HG03460 (cell line): ENCODE results near the gene PCDHA8.
"Not testable (repeated sequence)": the region's sequence is repeated elsewhere in the genome, so short reads cannot be mapped to it uniquely, and the experiment has no call there.

Experiments used
- ATAC-seq: cut with Tn5 transposase; IDR thresholded peaks from one replicate; pipeline ENCODE4 v1.9.1; 2021; ENCODE audit not compliant: unreplicated experiment

Gene PCDHA8

DNA sequence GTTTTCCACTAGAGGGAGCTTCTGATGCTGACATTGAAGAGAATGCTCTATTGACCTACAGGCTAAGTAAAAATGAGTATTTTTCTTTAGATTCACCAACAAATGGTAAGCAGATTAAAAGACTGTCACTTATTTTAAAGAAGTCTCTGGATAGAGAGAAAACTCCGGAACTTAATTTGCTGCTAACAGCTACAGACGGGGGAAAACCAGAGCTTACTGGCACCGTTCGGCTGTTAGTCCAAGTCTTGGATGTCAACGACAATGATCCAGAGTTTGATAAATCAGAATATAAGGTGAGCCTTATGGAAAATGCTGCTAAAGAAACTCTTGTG lies 28.5 kb downstream of the PCDHA8 start:
- ATAC-seq: no peak

DNA sequence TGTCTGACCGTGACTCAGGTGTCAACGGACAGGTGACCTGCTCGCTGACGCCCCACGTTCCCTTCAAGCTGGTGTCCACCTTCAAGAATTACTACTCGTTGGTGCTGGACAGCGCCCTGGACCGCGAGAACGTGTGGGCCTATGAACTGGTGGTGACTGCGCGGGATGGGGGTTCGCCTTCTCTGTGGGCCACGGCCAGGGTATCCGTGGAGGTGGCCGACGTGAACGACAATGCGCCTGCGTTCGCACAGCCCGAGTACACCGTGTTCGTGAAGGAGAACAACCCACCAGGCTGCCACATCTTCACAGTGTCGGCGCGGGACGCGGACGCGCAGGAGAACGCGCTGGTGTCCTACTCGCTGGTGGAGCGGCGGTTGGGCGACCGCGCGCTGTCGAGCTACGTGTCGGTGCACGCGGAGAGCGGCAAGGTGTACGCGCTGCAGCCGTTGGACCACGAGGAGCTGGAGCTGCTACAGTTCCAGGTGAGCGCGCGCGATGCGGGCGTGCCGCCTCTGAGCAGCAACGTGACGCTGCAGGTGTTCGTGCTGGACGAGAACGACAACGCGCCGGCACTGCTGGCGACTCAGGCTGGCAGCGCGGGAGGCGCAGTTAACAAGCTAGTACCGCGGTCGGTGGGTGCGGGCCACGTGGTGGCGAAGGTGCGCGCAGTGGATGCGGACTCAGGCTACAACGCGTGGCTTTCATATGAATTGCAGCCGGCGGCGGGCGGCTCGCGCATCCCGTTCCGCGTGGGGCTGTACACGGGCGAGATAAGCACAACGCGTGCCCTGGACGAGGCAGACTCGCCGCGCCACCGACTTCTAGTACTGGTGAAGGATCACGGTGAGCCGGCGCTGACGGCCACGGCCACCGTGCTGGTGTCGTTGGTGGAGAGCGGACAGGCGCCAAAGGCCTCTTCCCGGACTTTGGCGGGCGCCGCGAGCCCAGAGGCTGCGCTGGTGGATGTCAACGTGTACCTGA lies 29.5 kb downstream of the PCDHA8 start:
- no peak for ATAC-seq

DNA sequence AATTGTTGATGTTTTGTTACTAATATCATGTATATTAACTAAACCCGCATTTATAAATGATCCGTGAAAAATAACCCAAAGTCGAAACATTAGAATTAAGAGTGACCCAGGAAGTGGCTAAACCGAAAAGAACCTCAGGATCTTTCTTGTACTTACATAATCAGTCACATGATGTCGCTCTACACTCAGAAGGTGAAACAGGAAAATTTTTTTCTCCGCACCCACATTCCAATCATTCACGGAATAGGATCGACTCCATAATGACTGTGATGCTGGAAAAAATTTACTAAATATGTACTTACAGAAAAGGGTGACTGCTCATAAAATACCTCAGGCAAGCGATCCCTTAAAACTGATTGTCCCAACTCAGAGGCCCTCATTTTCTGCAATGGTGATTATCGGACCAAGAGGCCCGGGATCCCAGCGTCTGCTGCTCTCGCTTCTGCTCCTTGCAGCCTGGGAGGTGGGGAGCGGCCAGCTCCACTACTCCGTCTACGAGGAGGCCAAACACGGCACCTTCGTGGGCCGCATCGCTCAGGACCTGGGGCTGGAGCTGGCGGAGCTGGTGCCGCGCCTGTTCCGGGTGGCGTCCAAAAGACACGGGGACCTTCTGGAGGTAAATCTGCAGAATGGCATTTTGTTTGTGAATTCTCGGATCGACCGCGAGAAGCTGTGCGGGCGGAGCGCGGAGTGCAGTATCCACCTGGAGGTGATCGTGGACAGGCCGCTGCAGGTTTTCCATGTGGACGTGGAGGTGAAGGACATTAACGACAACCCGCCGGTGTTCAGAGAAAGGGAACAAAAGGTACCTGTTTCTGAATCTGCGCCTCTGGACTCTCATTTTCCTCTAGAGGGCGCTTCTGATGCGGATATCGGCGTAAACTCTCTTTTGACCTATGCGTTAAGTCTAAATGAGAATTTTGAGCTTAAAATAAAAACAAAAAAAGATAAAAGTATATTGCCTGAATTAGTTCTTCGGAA lies 34.4 kb downstream of the PCDHA8 start, which contains the start of gene PCDHA12:
TSS of gene PCDHA12 (plus strand) at position 224 of the 981 bp plus-strand sequence. CDS start at position 389, 165 bp downstream.
- ATAC-seq: no peak

DNA sequence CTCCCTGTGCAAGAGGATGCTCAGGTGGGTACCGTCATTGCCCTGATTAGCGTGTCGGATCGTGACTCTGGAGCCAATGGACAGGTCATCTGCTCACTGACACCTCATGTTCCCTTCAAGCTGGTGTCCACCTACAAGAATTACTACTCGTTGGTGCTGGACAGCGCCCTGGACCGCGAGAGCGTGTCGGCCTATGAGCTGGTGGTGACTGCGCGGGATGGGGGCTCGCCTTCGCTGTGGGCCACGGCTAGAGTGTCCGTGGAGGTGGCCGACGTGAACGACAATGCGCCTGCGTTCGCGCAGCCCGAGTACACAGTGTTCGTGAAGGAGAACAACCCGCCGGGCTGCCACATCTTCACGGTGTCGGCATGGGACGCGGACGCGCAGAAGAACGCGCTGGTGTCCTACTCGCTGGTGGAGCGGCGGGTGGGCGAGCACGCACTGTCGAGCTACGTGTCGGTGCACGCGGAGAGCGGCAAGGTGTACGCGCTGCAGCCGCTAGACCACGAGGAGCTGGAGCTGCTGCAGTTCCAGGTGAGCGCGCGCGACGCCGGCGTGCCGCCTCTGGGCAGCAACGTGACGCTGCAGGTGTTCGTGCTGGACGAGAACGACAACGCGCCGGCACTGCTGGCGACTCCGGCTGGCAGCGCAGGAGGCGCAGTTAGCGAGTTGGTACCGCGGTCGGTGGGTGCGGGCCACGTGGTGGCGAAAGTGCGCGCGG lies 35.7 kb downstream of the PCDHA8 start:
- ATAC-seq: not testable (repeated sequence)

DNA sequence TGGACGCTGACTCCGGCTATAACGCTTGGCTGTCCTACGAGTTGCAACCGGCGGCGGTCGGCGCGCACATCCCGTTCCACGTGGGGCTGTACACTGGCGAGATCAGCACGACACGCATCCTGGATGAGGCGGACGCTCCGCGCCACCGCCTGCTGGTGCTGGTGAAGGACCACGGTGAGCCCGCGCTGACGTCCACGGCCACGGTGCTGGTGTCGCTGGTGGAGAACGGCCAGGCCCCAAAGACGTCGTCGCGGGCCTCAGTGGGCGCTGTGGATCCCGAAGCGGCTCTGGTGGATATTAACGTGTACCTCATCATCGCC lies 36.2 kb downstream of the PCDHA8 start:
- no peak for ATAC-seq

DNA sequence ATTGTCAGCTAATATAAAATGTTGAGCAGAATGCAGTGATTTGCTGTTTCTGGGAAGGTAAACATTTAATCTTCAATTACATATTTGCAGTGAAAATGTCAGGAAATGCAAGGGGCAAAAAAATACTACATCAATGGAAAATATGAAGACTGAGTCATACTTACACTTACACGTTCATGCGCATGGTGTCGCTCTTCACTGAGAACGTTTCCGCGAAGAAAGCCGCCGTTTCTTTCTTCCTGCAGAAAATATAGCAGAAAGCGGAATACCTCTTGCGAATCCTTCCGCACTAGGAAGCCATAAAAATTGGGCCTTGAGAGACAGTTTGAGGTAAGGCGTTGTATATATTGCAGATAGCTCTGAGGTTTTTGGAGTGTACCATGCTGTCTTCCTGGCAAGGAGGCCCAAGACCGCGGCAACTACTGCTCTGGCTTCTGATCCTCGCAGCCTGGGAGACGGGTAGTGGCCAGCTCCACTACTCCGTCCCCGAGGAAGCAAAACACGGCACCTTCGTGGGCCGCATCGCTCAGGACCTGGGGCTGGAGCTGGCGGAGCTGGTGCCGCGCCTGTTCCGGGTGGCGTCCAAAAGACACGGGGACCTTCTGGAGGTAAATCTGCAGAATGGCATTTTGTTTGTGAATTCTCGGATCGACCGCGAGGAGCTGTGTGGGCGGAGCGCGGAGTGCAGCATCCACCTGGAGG lies 41.1 kb downstream of the PCDHA8 start, which contains the start of gene PCDHA13:
TSS of gene PCDHA13 (plus strand) at position 236 of the 702 bp plus-strand sequence. CDS start at position 381, 145 bp downstream.
- ATAC-seq: no peak

DNA sequence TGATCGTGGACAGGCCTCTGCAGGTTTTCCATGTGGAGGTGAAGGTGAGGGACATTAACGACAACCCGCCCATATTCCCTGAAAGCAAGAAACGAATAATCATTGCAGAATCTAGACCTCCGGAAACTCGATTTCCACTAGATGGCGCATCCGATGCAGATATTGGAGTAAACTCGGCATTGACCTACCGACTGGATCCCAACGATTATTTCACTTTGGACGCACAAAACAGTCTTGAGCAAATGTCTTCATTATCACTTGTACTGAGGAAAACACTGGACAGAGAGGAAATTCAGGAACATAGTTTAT lies 41.6 kb downstream of the PCDHA8 start:
- ATAC-seq: no peak

DNA sequence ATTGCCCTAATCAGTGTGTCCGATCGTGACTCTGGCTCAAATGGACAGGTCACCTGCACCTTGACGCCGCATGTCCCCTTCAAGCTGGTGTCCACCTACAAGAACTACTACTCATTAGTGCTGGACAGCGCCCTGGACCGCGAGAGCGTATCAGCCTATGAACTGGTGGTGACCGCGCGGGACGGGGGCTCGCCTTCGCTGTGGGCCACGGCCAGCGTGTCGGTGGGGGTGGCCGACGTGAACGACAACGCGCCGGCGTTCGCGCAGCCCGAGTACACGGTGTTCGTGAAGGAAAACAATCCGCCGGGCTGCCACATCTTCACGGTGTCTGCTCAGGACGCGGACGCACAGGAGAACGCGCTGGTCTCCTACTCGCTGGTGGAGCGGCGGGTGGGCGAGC lies 42.4 kb downstream of the PCDHA8 start:
- ATAC-seq: no peak

DNA sequence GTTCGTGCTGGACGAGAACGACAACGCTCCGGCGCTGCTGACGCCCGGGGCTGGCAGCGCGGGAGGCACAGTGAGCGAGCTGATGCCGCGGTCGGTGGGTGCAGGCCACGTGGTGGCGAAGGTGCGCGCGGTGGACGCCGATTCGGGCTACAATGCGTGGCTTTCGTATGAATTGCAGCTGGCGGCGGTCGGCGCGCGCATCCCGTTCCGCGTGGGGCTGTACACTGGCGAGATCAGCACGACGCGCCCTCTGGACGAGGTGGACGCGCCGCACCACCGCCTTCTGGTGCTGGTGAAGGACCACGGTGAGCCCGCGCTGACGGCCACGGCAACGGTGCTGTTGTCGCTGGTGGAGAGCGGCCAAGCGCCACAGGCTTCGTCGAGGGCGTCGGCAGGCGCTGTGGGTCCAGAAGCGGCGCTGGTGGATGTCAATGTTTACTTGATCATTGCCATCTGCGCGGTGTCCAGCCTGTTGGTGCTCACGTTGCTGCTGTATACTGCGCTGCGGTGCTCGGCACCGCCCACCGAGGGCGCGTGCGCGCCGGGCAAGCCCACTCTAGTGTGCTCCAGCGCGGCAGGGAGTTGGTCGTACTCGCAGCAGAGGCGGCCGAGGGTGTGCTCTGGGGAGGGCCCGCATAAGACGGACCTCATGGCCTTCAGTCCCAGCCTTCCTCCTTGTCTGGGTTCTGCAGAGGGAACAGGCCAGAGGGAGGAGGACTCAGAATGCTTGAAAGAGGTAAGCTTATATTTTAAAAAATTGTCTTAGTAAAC lies 43.1 kb downstream of the PCDHA8 start:
- no peak for ATAC-seq
